ENCODE results near the gene CEP68. TPM values are rescaled to one million over a fixed set of nuclear protein-coding genes. Genes with fewer than 3 reads are reported as not detected.

The CEP68 gene
- total and polyA plus RNA-seq, 5 donors: 8.6 to 19.3 (median 13.9) TPM

DNA sequence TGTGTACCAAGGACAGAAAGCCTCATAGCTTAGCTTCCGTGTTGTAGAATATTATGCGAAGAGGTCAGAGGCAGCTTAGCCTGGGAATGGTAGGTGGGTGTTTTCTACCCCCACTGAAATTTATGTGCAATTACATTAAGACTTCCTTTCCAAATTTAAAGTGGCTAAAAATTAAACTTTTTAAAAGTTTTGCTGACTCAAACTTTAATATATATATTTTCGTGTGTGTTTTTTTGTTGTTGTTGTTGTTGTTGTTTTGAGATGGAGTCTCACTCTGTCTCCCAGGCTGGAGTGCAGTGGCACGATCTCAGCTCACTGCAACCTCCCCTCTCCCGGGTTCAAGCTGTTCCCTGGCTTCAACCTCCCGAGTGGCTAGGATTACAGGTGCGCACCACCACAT lies 77.9 kb downstream of the CEP68 start:
- no peak for ATAC-seq
- 92% methylated on average over 7 of the region's 7 CpGs for WGBS
- Histone ChIP-seq H3K9me3 (ENCODE audit: control insufficient read depth, low read length) (no peaks in the 10 kb centered on the region), H3K4me1 (ENCODE audit: control insufficient read depth, insufficient read depth, low read length) (no peaks in the 10 kb centered on the region), H3K27ac (ENCODE audit: low read length) (no peak overlapping the region), H3K27me3 (ENCODE audit: control insufficient read depth, insufficient read depth) (no peaks in the 10 kb centered on the region), H3K4me3 (ENCODE audit: low read length) (no peak overlapping the region)
- intact Hi-C loops (cut with DNase I): no loop called here
- no peak for DNase-seq

DNA sequence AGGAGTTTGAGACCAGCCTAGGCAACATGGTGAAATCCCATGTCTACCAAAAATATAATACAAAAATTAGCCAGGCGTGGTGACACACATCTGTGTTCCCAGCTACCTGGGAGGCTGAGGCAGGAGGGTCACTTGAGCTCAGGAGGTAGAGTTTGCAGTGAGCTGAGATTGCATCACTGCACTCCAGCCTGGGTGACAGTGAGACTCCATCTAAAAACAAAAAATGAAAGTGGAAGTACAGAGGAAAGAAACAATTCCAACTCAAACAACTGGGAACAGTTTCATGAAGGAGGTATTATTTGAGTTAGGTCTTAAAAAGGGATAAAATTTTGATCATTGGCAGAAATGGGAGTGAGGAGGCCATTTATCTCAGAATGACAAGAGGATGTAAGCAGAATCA lies 80.0 kb downstream of the CEP68 start:
- DNase-seq (no peak), ATAC-seq (no peak)
- Histone ChIP-seq H3K27me3 (ENCODE audit: control insufficient read depth, insufficient read depth) (no peaks in the 10 kb centered on the region), H3K4me1 (ENCODE audit: control insufficient read depth, insufficient read depth, low read length) (no peaks in the 10 kb centered on the region), H3K4me3 (ENCODE audit: low read length) (no peak overlapping the region), H3K9me3 (ENCODE audit: control insufficient read depth, low read length) (no peaks in the 10 kb centered on the region), H3K27ac (ENCODE audit: low read length) (no peak overlapping the region)
- intact Hi-C loops (cut with DNase I): no loop called here
- 93% methylated on average over 1 of the region's 1 CpG for WGBS

Other genes starting within 250 kb of the CEP68 start
- 1 to 10 TPM; 3.6 to 5.6 (median 4.3) TPM for gene SLC1A4, start 67.0 kb upstream of the CEP68 start, total RNA-seq
- gene SLC1A4, start 67.0 kb upstream of the CEP68 start, polyA plus RNA-seq: 1.2 TPM
- gene RAB1A, start 73.7 kb downstream of the CEP68 start, total RNA-seq: 100 to 1,000 TPM; 118 to 157 (median 136) TPM
- 157 TPM for gene RAB1A, start 73.7 kb downstream of the CEP68 start, polyA plus RNA-seq
- gene ACTR2, start 171.4 kb downstream of the CEP68 start, total RNA-seq: 100 to 1,000 TPM; 104 to 133 (median 113) TPM
- 41.8 TPM for gene ACTR2, start 171.4 kb downstream of the CEP68 start, polyA plus RNA-seq